SK-N-SH (cell line): Measurements from ENCODE around the gene MTA3. TPM values are rescaled to one million over a fixed set of nuclear protein-coding genes. Genes with fewer than 3 reads are reported as not detected.

Experiments used
- CTCF ChIA-PET: fragments of 300-600, 350-600 bp; formaldehyde crosslinking; extraction: SDS; loops from one replicate; lab custom pipeline; 2021; lab: Yijun Ruan, JAX
- POLR2A ChIA-PET: fragments of 350-600 bp; sonication (Branson Sonifier 250); formaldehyde crosslinking; extraction: SDS; loops from one replicate; lab custom pipeline; 2020; ENCODE audit warnings: antibody characterized with exemption, inconsistent platforms; lab: Yijun Ruan, JAX
- DNase-seq: peaks from one replicate; pipeline ENCODE4 v3.0.0; 2012
- H2AFZ ChIP-seq: fragments of 200-600 bp; sonication (generic); 2 replicates; pipeline ENCODE4 v1.8.1; 2016; ENCODE audit warnings: antibody characterized with exemption, mild to moderate bottlenecking, low read depth
- H3F3A ChIP-seq: fragments of 200-600 bp; sonication (generic); replicated peaks from 2 replicates; pipeline ENCODE3; 2016; ENCODE audit warnings: antibody characterized with exemption, mild to moderate bottlenecking; ENCODE audit not compliant: insufficient read depth
- H3K27ac ChIP-seq, 2 experiments: fragments of 200-500 bp in 1 of 2; fragments of 200-600 bp in 1 of 2; sonication (Bioruptor generic) in 1 of 2; sonication (generic), shearing (Covaris generic) in 1 of 2; 2 replicates each; pipeline versions ENCODE4 v1.5.1 to v1.6.1; 2014 to 2016; ENCODE audit warnings: low read depth in 2 of 2, inconsistent platforms in 1 of 2, low read length in 1 of 2, mild to moderate bottlenecking in 1 of 2, mixed read lengths in 1 of 2
- H3K27me3 ChIP-seq: fragments of 200-600 bp; sonication (generic), shearing (Covaris generic); 2 replicates; pipeline ENCODE4 v1.6.1; 2016; ENCODE audit warnings: mixed run types; ENCODE audit not compliant: insufficient read depth
- H3K36me3 ChIP-seq, 2 experiments: fragments of 200-500 bp in 1 of 2; fragments of 200-600 bp in 1 of 2; sonication (Bioruptor generic) in 1 of 2; sonication (generic) in 1 of 2; replicated peaks in 1 of 2; 2 replicates each; pipeline versions ENCODE3 to v1.5.1; 2014 to 2016; ENCODE audit warnings: low read length in 1 of 2, mild to moderate bottlenecking in 1 of 2; ENCODE audit not compliant: insufficient read depth in 2 of 2, control insufficient read depth in 1 of 2
- H3K4me1 ChIP-seq, 2 experiments: fragments of 200-500 bp in 1 of 2; fragments of 200-600 bp in 1 of 2; sonication (Bioruptor generic) in 1 of 2; sonication (generic), shearing (Covaris generic) in 1 of 2; 2 replicates each; pipeline versions ENCODE4 v1.5.1 to v1.6.1; 2014 to 2016; ENCODE audit warnings: low read depth in 1 of 2, low read length in 1 of 2, mixed run types in 1 of 2; ENCODE audit not compliant: insufficient read depth in 2 of 2, control insufficient read depth in 1 of 2
- H3K4me2 ChIP-seq: fragments of 200-600 bp; sonication (generic), shearing (Covaris generic); 2 replicates; pipeline ENCODE4 v1.6.1; 2017; ENCODE audit warnings: mixed run types
- H3K4me3 ChIP-seq, 2 experiments: fragments of 200-500 bp in 1 of 2; fragments of 200-600 bp in 1 of 2; sonication (Bioruptor generic) in 1 of 2; sonication (generic), shearing (Covaris generic) in 1 of 2; 2 replicates each; pipeline versions ENCODE4 v1.5.1 to v1.8.1; 2014 to 2016; ENCODE audit warnings: low read depth in 2 of 2, inconsistent platforms in 1 of 2, low read length in 1 of 2, mild to moderate bottlenecking in 1 of 2, mixed read lengths in 1 of 2, moderate library complexity in 1 of 2
- H3K79me2 ChIP-seq: fragments of 200-600 bp; sonication (generic); 2 replicates; pipeline ENCODE4 v1.8.1; 2017; ENCODE audit warnings: mild to moderate bottlenecking; ENCODE audit not compliant: insufficient read depth
- H3K9ac ChIP-seq: fragments of 200-600 bp; sonication (generic); 2 replicates; pipeline ENCODE4 v1.6.1; 2017; ENCODE audit warnings: mixed run types
- H3K9me2 ChIP-seq: fragments of 200-600 bp; sonication (generic); 2 replicates; pipeline ENCODE4 v1.6.1; 2017; ENCODE audit warnings: mixed run types
- H3K9me3 ChIP-seq: fragments of 200-600 bp; sonication (generic); 2 replicates; pipeline ENCODE4 v1.6.1; 2017; ENCODE audit warnings: mixed run types, mild to moderate bottlenecking, moderate library complexity
- H4K20me1 ChIP-seq: fragments of 200-600 bp; sonication (generic); 2 replicates; pipeline ENCODE4 v1.6.1; 2017; ENCODE audit warnings: mild to moderate bottlenecking, mixed run types; ENCODE audit not compliant: insufficient read depth
- CHD2 ChIP-seq: fragments of 150-350 bp; IDR thresholded peaks from 2 replicates; pipeline ENCODE4 v1.6.1; 2018; ENCODE audit warnings: low read length; ENCODE audit not compliant: partially characterized antibody
- FOXM1 ChIP-seq: IDR thresholded peaks from 2 replicates; pipeline ENCODE4 v1.4.0; 2012; ENCODE audit warnings: low read depth, mild to moderate bottlenecking
- NRF1 ChIP-seq: IDR thresholded peaks from 2 replicates; pipeline ENCODE4 v1.6.1; 2012; ENCODE audit warnings: low read depth, mild to moderate bottlenecking, low read length
- RAD21 ChIP-seq: IDR thresholded peaks from 2 replicates; pipeline ENCODE4 v1.6.1; 2012; ENCODE audit warnings: mild to moderate bottlenecking, low read length
- RCOR1 ChIP-seq: fragments of 150-350 bp; IDR thresholded peaks from 2 replicates; pipeline ENCODE4 v1.6.1; 2017; ENCODE audit warnings: antibody characterized with exemption, low read length
- SMC3 ChIP-seq: IDR thresholded peaks from 2 replicates; pipeline ENCODE4 v1.6.1; 2012; ENCODE audit warnings: low read depth, low read length, improper control_type of control experiment
- WGBS: methylation state at CpG from one replicate; pipeline ENCODE4 v1.1.6; 2017; ENCODE audit warnings: low lambda C conversion rate; 5-methylcytosine and 5-hydroxymethylcytosine counted together
- polyA plus RNA-seq, 3 experiments: library from polyadenylated mRNA; depleted of rRNA; stranded (reverse); fragments of >200 nt; gene quantifications; 2 replicates each; pipeline ENCODE4 v1.2.3, GENCODE V29; 2012
- TF ChIP-seq, protein P1 (sequence below): IDR thresholded peaks from 2 replicates; pipeline ENCODE4 v1.6.1; 2012; ENCODE audit warnings: mild to moderate bottlenecking, low read depth, low read length, moderate library complexity
- TF ChIP-seq, protein P2 (sequence below): IDR thresholded peaks from 2 replicates; pipeline ENCODE4; 2012

Gene MTA3
- polyA plus RNA-seq, 1 of the 3 experiments (the other 2 are of a cell fraction) = 30.8 TPM

GRCh38 chr2:42693013-42693615 lies 124.7 kb downstream of the MTA3 start (continued):
- TF ChIP-seq, protein P1, sequence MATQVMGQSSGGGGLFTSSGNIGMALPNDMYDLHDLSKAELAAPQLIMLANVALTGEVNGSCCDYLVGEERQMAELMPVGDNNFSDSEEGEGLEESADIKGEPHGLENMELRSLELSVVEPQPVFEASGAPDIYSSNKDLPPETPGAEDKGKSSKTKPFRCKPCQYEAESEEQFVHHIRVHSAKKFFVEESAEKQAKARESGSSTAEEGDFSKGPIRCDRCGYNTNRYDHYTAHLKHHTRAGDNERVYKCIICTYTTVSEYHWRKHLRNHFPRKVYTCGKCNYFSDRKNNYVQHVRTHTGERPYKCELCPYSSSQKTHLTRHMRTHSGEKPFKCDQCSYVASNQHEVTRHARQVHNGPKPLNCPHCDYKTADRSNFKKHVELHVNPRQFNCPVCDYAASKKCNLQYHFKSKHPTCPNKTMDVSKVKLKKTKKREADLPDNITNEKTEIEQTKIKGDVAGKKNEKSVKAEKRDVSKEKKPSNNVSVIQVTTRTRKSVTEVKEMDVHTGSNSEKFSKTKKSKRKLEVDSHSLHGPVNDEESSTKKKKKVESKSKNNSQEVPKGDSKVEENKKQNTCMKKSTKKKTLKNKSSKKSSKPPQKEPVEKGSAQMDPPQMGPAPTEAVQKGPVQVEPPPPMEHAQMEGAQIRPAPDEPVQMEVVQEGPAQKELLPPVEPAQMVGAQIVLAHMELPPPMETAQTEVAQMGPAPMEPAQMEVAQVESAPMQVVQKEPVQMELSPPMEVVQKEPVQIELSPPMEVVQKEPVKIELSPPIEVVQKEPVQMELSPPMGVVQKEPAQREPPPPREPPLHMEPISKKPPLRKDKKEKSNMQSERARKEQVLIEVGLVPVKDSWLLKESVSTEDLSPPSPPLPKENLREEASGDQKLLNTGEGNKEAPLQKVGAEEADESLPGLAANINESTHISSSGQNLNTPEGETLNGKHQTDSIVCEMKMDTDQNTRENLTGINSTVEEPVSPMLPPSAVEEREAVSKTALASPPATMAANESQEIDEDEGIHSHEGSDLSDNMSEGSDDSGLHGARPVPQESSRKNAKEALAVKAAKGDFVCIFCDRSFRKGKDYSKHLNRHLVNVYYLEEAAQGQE = no peak
- TF ChIP-seq, protein P2, sequence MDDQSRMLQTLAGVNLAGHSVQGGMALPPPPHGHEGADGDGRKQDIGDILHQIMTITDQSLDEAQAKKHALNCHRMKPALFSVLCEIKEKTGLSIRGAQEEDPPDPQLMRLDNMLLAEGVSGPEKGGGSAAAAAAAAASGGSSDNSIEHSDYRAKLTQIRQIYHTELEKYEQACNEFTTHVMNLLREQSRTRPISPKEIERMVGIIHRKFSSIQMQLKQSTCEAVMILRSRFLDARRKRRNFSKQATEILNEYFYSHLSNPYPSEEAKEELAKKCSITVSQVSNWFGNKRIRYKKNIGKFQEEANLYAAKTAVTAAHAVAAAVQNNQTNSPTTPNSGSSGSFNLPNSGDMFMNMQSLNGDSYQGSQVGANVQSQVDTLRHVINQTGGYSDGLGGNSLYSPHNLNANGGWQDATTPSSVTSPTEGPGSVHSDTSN = no peak

- CTCF ChIA-PET = interaction anchor here (0.8 to 1.4 kb wide), 3 partner anchors 9 to 64 kb away, joined by 3 read pairs; no protein-coding TSS in a partner anchor
Observed at GRCh38 chr2:42693688-42694479, 125.5 kb downstream of the MTA3 start.

More at GRCh38 chr2:42693688-42694479, 125.5 kb downstream of the MTA3 start:
- Histone ChIP-seq H3K27me3 (no peaks in the 10 kb centered on the region), H3K27ac (no peak overlapping the region), H4K20me1 (no peaks in the 10 kb centered on the region), H3K79me2 (peaks cover 6% of the 10 kb centered on the region; the same call in 1 of the 2 replicates), H3F3A (peaks cover 5% of the 10 kb centered on the region), H3K9me3 (no peaks in the 10 kb centered on the region), H3K4me2 (no peak overlapping the region), H3K4me1 (peaks cover 0 to 30% of the 10 kb centered on the region in 2 experiments; a peak in 2 of 4 replicates), H2AFZ (no peak overlapping the region), H3K9me2 (no peaks in the 10 kb centered on the region), H3K4me3 (no peak overlapping the region), H3K36me3 (peaks cover 0 to 8% of the 10 kb centered on the region in 2 experiments), H3K9ac (no peak overlapping the region)
- TF ChIP-seq CHD2 (no peak), FOXM1 (no peak), NRF1 (no peak), RCOR1 (no peak), RAD21 (no peak), SMC3 (no peak)
- TF ChIP-seq, protein P2 = no peak
- POLR2A ChIA-PET = no interaction called here
- DNase-seq = no peak
- WGBS = 95% methylated on average over 5 of the region's 5 CpGs
